HepG2 (cell line): ENCODE data around the gene ATL2. TPM values are rescaled to one million over a fixed set of nuclear protein-coding genes. Genes with fewer than 3 reads are reported as not detected.

Source experiments
- ATAC-seq: fragments of 200-7000 bp; cut with Tn5 transposase; 3 replicates; pipeline ENCODE4 v1.9.1; 2020; ENCODE audit warnings: mild to moderate bottlenecking, moderate library complexity
- BruUV-seq: library from RNA; stranded (reverse); fragments of 400-500 nt; replicated peaks from 2 replicates; lab custom pipeline; 2021; lab: Mats Ljungman, UMichigan
- CTCF ChIA-PET: fragments of 300-600 bp; formaldehyde crosslinking; extraction: SDS; loops from one replicate; lab custom pipeline; 2021; ENCODE audit warnings: low total read pairs, inconsistent platforms, low intra/inter-chr PET ratio; lab: Yijun Ruan, JAX
- POLR2A ChIA-PET: fragments of 350-600 bp; sonication (Branson Sonifier 250); formaldehyde crosslinking; loops from one replicate; lab custom pipeline; 2020; ENCODE audit warnings: antibody characterized with exemption, inconsistent platforms; lab: Yijun Ruan, JAX
- DNase-seq: peaks from one replicate; pipeline ENCODE4 v3.0.0-alpha.2; 2015; ENCODE audit warnings: low spot score
- FAIRE-seq: peaks from 3 replicates; lab custom pipeline; 2011; peaks lifted over from hg19 to GRCh38; lab: Jason Lieb, UNC
- H2AFZ ChIP-seq: one replicate; pipeline ENCODE4 v1.6.1; 2011; ENCODE audit warnings: low read length, inconsistent platforms
- H3K27ac ChIP-seq: fragments of 300-600 bp; 3 replicates; pipeline ENCODE4 v1.8.0; 2011; ENCODE audit warnings: mixed run types, mild to moderate bottlenecking, mixed read lengths, low read length, inconsistent platforms; ENCODE audit not compliant: insufficient read depth; ENCODE audit errors: extremely low read length
- H3K27me3 ChIP-seq, 2 experiments: fragments of 200-600 bp in 1 of 2; 2 replicates in 1 of 2; 3 replicates in 1 of 2; pipeline versions ENCODE4 v1.6.0 to v1.8.0; 2011; ENCODE audit warnings: low read length in 2 of 2, mild to moderate bottlenecking in 2 of 2, moderate library complexity in 2 of 2, inconsistent platforms in 1 of 2; ENCODE audit not compliant: insufficient read depth in 2 of 2, control insufficient read depth in 1 of 2
- H3K36me3 ChIP-seq, 2 experiments: fragments of 200-600 bp in 1 of 2; replicated peaks in 1 of 2; 2 replicates in 1 of 2; 3 replicates in 1 of 2; pipeline versions ENCODE4 v1.5.1 to v1.8.0; 2011; ENCODE audit warnings: low read length in 2 of 2, inconsistent platforms in 1 of 2; ENCODE audit not compliant: insufficient read depth in 2 of 2, control insufficient read depth in 1 of 2
- H3K4me1 ChIP-seq: 2 replicates; pipeline ENCODE4 v1.5.1; 2012; ENCODE audit warnings: low read length, inconsistent platforms; ENCODE audit not compliant: insufficient read depth
- H3K4me2 ChIP-seq: 2 replicates; pipeline ENCODE4 v1.6.0; 2011; ENCODE audit warnings: low read depth, low read length, inconsistent platforms
- H3K4me3 ChIP-seq, 3 experiments: fragments of 200-600 bp in 1 of 3; sonication (generic), shearing (Covaris generic) in 1 of 3; replicated peaks in 1 of 3; 2 replicates each; pipeline ENCODE4 v1.5.1; 2011 to 2016; ENCODE audit warnings: low read length in 3 of 3, inconsistent platforms in 2 of 3, low read depth in 2 of 3, mild to moderate bottlenecking in 2 of 3, control low read depth in 1 of 3, mixed read lengths in 1 of 3; ENCODE audit not compliant: insufficient read depth in 1 of 3
- H3K79me2 ChIP-seq: one replicate; pipeline ENCODE4 v1.6.1; 2011; ENCODE audit warnings: low read length, inconsistent platforms; ENCODE audit not compliant: insufficient read depth
- H3K9ac ChIP-seq: 2 replicates; pipeline ENCODE4 v1.6.0; 2011; ENCODE audit warnings: mild to moderate bottlenecking, low read depth, low read length, inconsistent platforms; ENCODE audit not compliant: insufficient read depth
- H3K9me3 ChIP-seq: 2 replicates; pipeline ENCODE4 v1.5.1; 2012; ENCODE audit warnings: mild to moderate bottlenecking, low read length
- H4K20me1 ChIP-seq: 2 replicates; pipeline ENCODE4 v1.6.0; 2011; ENCODE audit warnings: inconsistent platforms, mild to moderate bottlenecking, low read length, moderate library complexity; ENCODE audit not compliant: insufficient read depth
- CCDC6 ChIP-seq: sonication (generic); formaldehyde crosslinking; IDR thresholded peaks from 2 replicates; pipeline ENCODE4 v1.8.1; 2022; ENCODE audit warnings: mild to moderate bottlenecking, missing genetic modification reagents, moderate library complexity
- IKZF5 ChIP-seq: IDR thresholded peaks from 2 replicates; pipeline ENCODE4 v1.6.1; 2018; ENCODE audit warnings: missing genetic modification reagents, mild to moderate bottlenecking, missing compliant biosample characterization
- NCOA2 ChIP-seq: sonication (generic); formaldehyde crosslinking; IDR thresholded peaks from 2 replicates; pipeline ENCODE4 v1.8.0; 2022; ENCODE audit warnings: inconsistent platforms
- SIN3A ChIP-seq: IDR thresholded peaks from 2 replicates; pipeline ENCODE4 v1.6.1; 2011; ENCODE audit warnings: low read depth, mild to moderate bottlenecking, control low read depth, low read length, borderline replicate concordance
- SP5 ChIP-seq: IDR thresholded peaks from 2 replicates; pipeline ENCODE4 v1.6.1; 2016; ENCODE audit warnings: low read depth, borderline replicate concordance
- SRF ChIP-seq: IDR thresholded peaks from 2 replicates; pipeline ENCODE4 v1.6.1; 2011; ENCODE audit warnings: mild to moderate bottlenecking, low read depth, low read length, moderate library complexity
- ZNF136 ChIP-seq: sonication (generic); formaldehyde crosslinking; IDR thresholded peaks from 2 replicates; pipeline ENCODE4 v1.8.1; 2022; ENCODE audit warnings: low read depth, mild to moderate bottlenecking, moderate library complexity, missing genetic modification reagents
- ZNF747 ChIP-seq: sonication (generic); formaldehyde crosslinking; IDR thresholded peaks from 2 replicates; pipeline ENCODE4 v1.8.1; 2023; ENCODE audit warnings: missing genetic modification reagents, mild to moderate bottlenecking, borderline replicate concordance
- ZNF800 ChIP-seq: sonication (generic); formaldehyde crosslinking; IDR thresholded peaks from 2 replicates; pipeline ENCODE4 v1.4.0; 2020; ENCODE audit warnings: missing genetic modification reagents
- WGBS: methylation state at CpG from one replicate; pipeline ENCODE4 v1.1.6; 2017; ENCODE audit warnings: low lambda C conversion rate; 5-methylcytosine and 5-hydroxymethylcytosine counted together
- in situ Hi-C: cut with HindIII; loops from 2 replicates; pipeline ENCODE4 v1.10.0; 2017; ENCODE audit warnings: low pct_unique_long_range_greater_than_20kb; ENCODE audit not compliant: extremely low pct_ligation_motif_present
- intact Hi-C: fragments of 100-400 bp; cut with micrococcal nuclease; formaldehyde crosslinking; loops from one replicate; pipeline ENCODE4 v1.10.0; 2022; ENCODE audit not compliant: unreplicated experiment
- polyA plus RNA-seq, 8 experiments: library from polyadenylated mRNA; depleted of rRNA in 3 of 8; stranded (reverse) in 7 of 8; unstranded in 1 of 8; fragments of >200 nt; fragmentation: Illumina TruSeq in 4 of 8; extraction: Trizol in 4 of 8; gene quantifications; 2 replicates each; pipeline versions ENCODE4 v1.2.1 to v1.2.3, GENCODE V29; 2011 to 2016; ENCODE audit warnings: low read depth in 4 of 8, missing spikeins in 1 of 8, mixed read lengths in 1 of 8; ENCODE audit not compliant: insufficient read depth in 1 of 8
- total RNA-seq, 5 experiments: library from RNA; depleted of rRNA; stranded (reverse); fragments of >200 nt; fragmentation: Illumina TruSeq; extraction: Trizol; gene quantifications; 2 replicates each; pipeline ENCODE4 v1.2.3, GENCODE V29; 2016; ENCODE audit warnings: low read depth in 1 of 5
- TF ChIP-seq, protein P1 (sequence below): IDR thresholded peaks from 2 replicates; pipeline ENCODE4 v1.6.1; 2016; ENCODE audit warnings: control low read depth

Gene ATL2
- total and polyA plus RNA-seq, 2 of the 13 experiments (the other 11 are each of a cell fraction or from before 2014, with no cell fraction given), result 56.5 to 119 TPM

GRCh38 chr2:38419499-38419898 is 42.4 kb upstream of the ATL2 start:
- H3K36me3 ChIP-seq, result no peaks in the 10 kb centered on the region
- no peaks in the 10 kb centered on the region for H3K79me2 ChIP-seq
- no peak overlapping the region for H3K4me3 ChIP-seq
- 36% methylated on average over 5 of the region's 5 CpGs for WGBS
- H3K27me3 ChIP-seq, result peaks cover 0 to 12% of the 10 kb centered on the region in 2 experiments; a peak in 3 of 5 replicates
- TF ChIP-seq SRF (0 out of 2 replicates have a peak, but pooled peaks have one; percentile 40), CCDC6 (CRISPR knock-in tag) (no peak)
- intact Hi-C loops, result no loop called here
- FAIRE-seq (no peak), DNase-seq (no peak), ATAC-seq (peak; percentile 13; the same call in 1 of the 3 replicates)
- H3K4me1 ChIP-seq, result peaks cover 46% of the 10 kb centered on the region
- in situ Hi-C loops, result no loop called here
- H4K20me1 ChIP-seq, result no peaks in the 10 kb centered on the region
- peak overlapping the region; percentile 15; the same call in 1 of the 2 replicates for H3K4me2 ChIP-seq
- no peak overlapping the region for H2AFZ ChIP-seq
- no peak overlapping the region for H3K9ac ChIP-seq
- H3K27ac ChIP-seq, result no peak overlapping the region
- ChIA-PET POLR2A (interaction anchor here (2.0 kb wide), 2 partner anchors 12 to 43 kb away, joined by 7 to 8 read pairs; no protein-coding TSS in a partner anchor), CTCF (no interaction called here)
- H3K9me3 ChIP-seq, result no peaks in the 10 kb centered on the region
- no TSS peak for BruUV-seq

DNA sequence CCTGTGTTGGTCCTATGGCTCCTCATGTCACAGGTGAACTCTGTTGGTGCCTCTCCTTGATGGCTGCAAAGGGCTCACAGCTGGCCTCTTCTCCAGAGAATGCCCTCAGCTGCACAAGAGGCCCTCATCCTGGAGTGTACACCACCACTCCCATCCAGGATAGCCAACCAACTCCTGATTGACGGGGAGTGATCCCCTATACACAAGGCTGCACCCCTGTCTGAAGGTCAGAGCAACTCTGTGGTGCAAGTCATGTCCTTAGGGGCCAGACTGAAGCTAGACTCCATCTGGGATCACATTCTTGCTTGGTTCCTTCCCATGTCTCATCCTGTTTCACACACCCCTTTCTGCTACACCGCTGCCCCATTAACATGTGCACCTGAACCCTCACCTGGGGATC is 41.7 kb upstream of the ATL2 start:
- Histone ChIP-seq H3K4me1 (peaks cover 46% of the 10 kb centered on the region), H3K4me3 (no peak overlapping the region), H2AFZ (no peak overlapping the region), H3K4me2 (peak overlapping the region; percentile 2; the same call in 1 of the 2 replicates), H4K20me1 (no peaks in the 10 kb centered on the region), H3K9ac (no peak overlapping the region), H3K27me3 (peaks cover 0 to 7% of the 10 kb centered on the region in 2 experiments; a peak in 3 of 5 replicates), H3K9me3 (peaks cover under 1% of the 10 kb centered on the region; the same call in 1 of the 2 replicates), H3K79me2 (no peaks in the 10 kb centered on the region), H3K36me3 (no peaks in the 10 kb centered on the region), H3K27ac (no peak overlapping the region)
- intact Hi-C loops (no loop called here), in situ Hi-C loops (no loop called here)
- FAIRE-seq, result no peak
- POLR2A ChIA-PET, result interaction anchor here (2.0 kb wide), 2 partner anchors 12 to 43 kb away, joined by 7 to 8 read pairs; no protein-coding TSS in a partner anchor
- DNase-seq, result no peak
- CTCF ChIA-PET, result no interaction called here
- BruUV-seq, result no TSS peak
- whole genome bisulfite sequencing, result 73% methylated on average over 2 of the region's 2 CpGs
- ATAC-seq, result peak; percentile 20; the same call in 2 of the 3 replicates
- TF ChIP-seq, protein P1, sequence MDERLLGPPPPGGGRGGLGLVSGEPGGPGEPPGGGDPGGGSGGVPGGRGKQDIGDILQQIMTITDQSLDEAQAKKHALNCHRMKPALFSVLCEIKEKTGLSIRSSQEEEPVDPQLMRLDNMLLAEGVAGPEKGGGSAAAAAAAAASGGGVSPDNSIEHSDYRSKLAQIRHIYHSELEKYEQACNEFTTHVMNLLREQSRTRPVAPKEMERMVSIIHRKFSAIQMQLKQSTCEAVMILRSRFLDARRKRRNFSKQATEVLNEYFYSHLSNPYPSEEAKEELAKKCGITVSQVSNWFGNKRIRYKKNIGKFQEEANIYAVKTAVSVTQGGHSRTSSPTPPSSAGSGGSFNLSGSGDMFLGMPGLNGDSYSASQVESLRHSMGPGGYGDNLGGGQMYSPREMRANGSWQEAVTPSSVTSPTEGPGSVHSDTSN (CRISPR knock-in tag), result no peak
- TF ChIP-seq IKZF5 (CRISPR knock-in tag) (no peak), ZNF800 (CRISPR knock-in tag) (no peak), ZNF136 (CRISPR knock-in tag) (no peak), SIN3A (no peak), NCOA2 (CRISPR knock-in tag) (no peak), SP5 (CRISPR knock-in tag) (no peak), ZNF747 (no peak)
